Upper lobe of left lung (tissue), 6 donors: ENCODE measurements around the gene CLIP4. TPM values are rescaled to one million over a fixed set of nuclear protein-coding genes. Genes with fewer than 3 reads are reported as not detected.

ENCODE experiments used
- ATAC-seq, 2 donors: fragments of 200-7000 bp; cut with Tn5 transposase; one replicate each; pipeline ENCODE4 v1.9.1; 2022; ENCODE audit warnings: mild to moderate bottlenecking in 2 of 2, moderate library complexity in 2 of 2; ENCODE audit not compliant: low FRiP score in 2 of 2
- DNase-seq, 2 donors: peaks; one replicate each; pipeline ENCODE4 v3.0.0-alpha.2; 2019 to 2020
- H3K27ac ChIP-seq, 4 donors: fragments of 200-600 bp; sonication (generic); one replicate each; pipeline ENCODE4 v1.5.1; 2016 to 2019
- H3K27me3 ChIP-seq, 4 donors: fragments of 200-600 bp; sonication (generic); one replicate each; pipeline ENCODE4 v1.5.1; 2017 to 2019
- H3K36me3 ChIP-seq, 4 donors: fragments of 200-600 bp; sonication (generic); one replicate each; pipeline ENCODE4 v1.5.1; 2016 to 2019
- H3K4me1 ChIP-seq, 4 donors: fragments of 200-600 bp; sonication (generic); one replicate each; pipeline ENCODE4 v1.5.1; 2018 to 2019
- H3K4me3 ChIP-seq, 4 donors: fragments of 200-600 bp; sonication (generic); one replicate each; pipeline ENCODE4 v1.5.1; 2017 to 2019; ENCODE audit warnings: mild to moderate bottlenecking in 2 of 4, moderate library complexity in 1 of 4
- H3K9me3 ChIP-seq, 4 donors: fragments of 200-600 bp; sonication (generic); one replicate each; pipeline ENCODE4 v1.5.1; 2018 to 2019
- CTCF ChIP-seq, 6 experiments: fragments of 450-650 bp in 4 of 6; fragments of 200-600 bp in 2 of 6; sonication (generic) in 2 of 6; IDR thresholded peaks; one replicate each; pipeline ENCODE4 v1.5.1; 2016 to 2019; ENCODE audit warnings: antibody characterized with exemption in 6 of 6
- EP300 ChIP-seq, 4 donors: sonication (generic); formaldehyde crosslinking; IDR thresholded peaks; one replicate each; pipeline ENCODE4 v1.5.1; 2017; ENCODE audit warnings: antibody characterized with exemption in 4 of 4, control low read depth in 2 of 4
- POLR2A ChIP-seq, 4 donors: fragments of 450-650 bp; IDR thresholded peaks; one replicate each; pipeline ENCODE4 v1.5.1; 2016 to 2017; ENCODE audit warnings: antibody characterized with exemption in 4 of 4, mild to moderate bottlenecking in 2 of 4
- POLR2AphosphoS5 ChIP-seq, 2 donors: sonication (generic); formaldehyde crosslinking; IDR thresholded peaks; one replicate each; pipeline ENCODE4 v1.5.1; 2017; ENCODE audit warnings: antibody characterized with exemption in 2 of 2
- WGBS, 2 donors: methylation state at CpG; one replicate each; pipeline ENCODE4 v1.1.5; 2017 to 2018; 5-methylcytosine and 5-hydroxymethylcytosine counted together
- total RNA-seq, 6 donors: library from RNA; depleted of rRNA in 4 of 6; stranded (reverse); fragments of >200 nt in 4 of 6; gene quantifications; one replicate each; pipeline versions ENCODE4 v1.1.0 to v1.2.1, GENCODE V29; 2016 to 2021
- donor health status: DM: no; HTN: no; CAD: no; lungs with moderate emphysema.
- donor health status: DM: no; HTN: yes; CAD: no; lungs with severe emphysema.

Gene CLIP4
- total RNA-seq, 6 donors from 2014 or later, result 46.0 to 104 (median 69.5) TPM

GRCh38 chr2:29113027-29113686, 2.1 kb upstream of the CLIP4 start:
- no peak for ATAC-seq
- peaks cover 12 to 44% (median 20%) of the 10 kb centered on the region in 4 donors for H3K4me1 ChIP-seq
- 77 to 80% methylated on average over 5 of the region's 5 CpGs for WGBS, 2 donors
- no peak for DNase-seq
- peak overlapping the region in 3 of 4 donors; percentile 4 to 45 (median 36) for H3K27ac ChIP-seq
- no peaks in the 10 kb centered on the region for H3K9me3 ChIP-seq
- H3K27me3 ChIP-seq, result peaks cover 0 to 3% (median 0%) of the 10 kb centered on the region in 4 donors
- TF ChIP-seq POLR2AphosphoS5 (IDR thresholded peaks at IDR 0.05) (peak in 1 of 2 donors; percentile 13), EP300 (IDR thresholded peaks at IDR 0.05) (no peak), POLR2A (IDR thresholded peaks at IDR 0.05) (peak in 1 of 4 donors; percentile 50), CTCF (IDR thresholded peaks at IDR 0.05) (no peak)
- H3K36me3 ChIP-seq, result no peaks in the 10 kb centered on the region
- no peak overlapping the region for H3K4me3 ChIP-seq

GRCh38 chr2:29113891-29114321, 1.3 kb upstream of the CLIP4 start:
- no peaks in the 10 kb centered on the region for H3K9me3 ChIP-seq
- H3K4me3 ChIP-seq, result peak overlapping the region in 3 of 4 donors; percentile 57 to 75 (median 74)
- DNase-seq (peak in 1 of 2 donors; percentile 80), ATAC-seq (peak; percentile 79 to 82)
- peak overlapping the region in 3 of 4 donors; percentile 88 to 93 (median 89) for H3K27ac ChIP-seq
- H3K36me3 ChIP-seq, result no peaks in the 10 kb centered on the region
- TF ChIP-seq EP300 (IDR thresholded peaks at IDR 0.05) (no peak), POLR2AphosphoS5 (IDR thresholded peaks at IDR 0.05) (peak; percentile 20 to 61), CTCF (IDR thresholded peaks at IDR 0.05) (no peak), POLR2A (IDR thresholded peaks at IDR 0.05) (peak in 2 of 4 donors; percentile 16 to 76)
- peaks cover 15 to 50% (median 20%) of the 10 kb centered on the region in 4 donors for H3K4me1 ChIP-seq
- H3K27me3 ChIP-seq, result peaks cover 0 to 3% (median 0%) of the 10 kb centered on the region in 4 donors
- WGBS, 2 donors, result 37 to 38% methylated on average over 4 of the region's 4 CpGs

GRCh38 chr2:29114586-29114945, 649 bp upstream of the CLIP4 start:
- Histone ChIP-seq H3K4me3 (peak overlapping the region in 3 of 4 donors; percentile 57 to 75 (median 74)), H3K27me3 (peaks cover 0 to 3% (median 0%) of the 10 kb centered on the region in 4 donors), H3K9me3 (no peaks in the 10 kb centered on the region), H3K36me3 (no peaks in the 10 kb centered on the region), H3K27ac (peak overlapping the region; percentile 81 to 93 (median 88)), H3K4me1 (peaks cover 19 to 53% (median 23%) of the 10 kb centered on the region in 4 donors)
- DNase-seq, result no peak
- TF ChIP-seq POLR2A (IDR thresholded peaks at IDR 0.05), result no peak
- 81 to 83% methylated on average over 9 to 10 of the region's 10 CpGs for WGBS, 2 donors
- peak in 1 of 2 donors; percentile 1 for ATAC-seq

GRCh38 chr2:29115797-29116781, 874 bp downstream of the CLIP4 start:
- 7 to 16% methylated on average over 13 to 38 of the region's 53 CpGs for WGBS, 2 donors

More at GRCh38 chr2:29115797-29116781, 874 bp downstream of the CLIP4 start:
- TF ChIP-seq EP300 (IDR thresholded peaks at IDR 0.05), result no peak
- TF ChIP-seq CTCF (IDR thresholded peaks at IDR 0.05), result no peak
- TF ChIP-seq POLR2AphosphoS5 (IDR thresholded peaks at IDR 0.05), result peak; percentile 39 to 50
- TF ChIP-seq POLR2A (IDR thresholded peaks at IDR 0.05), result peak in 3 of 4 donors; percentile 30 to 67 (median 32)
- H3K4me3 ChIP-seq, result peak overlapping the region; percentile 55 to 75 (median 66)
- H3K4me1 ChIP-seq, result peaks cover 19 to 53% (median 23%) of the 10 kb centered on the region in 4 donors
- ATAC-seq, result peak; percentile 20 to 53
- H3K36me3 ChIP-seq, result no peaks in the 10 kb centered on the region
- no peaks in the 10 kb centered on the region for H3K9me3 ChIP-seq
- DNase-seq, result peak; percentile 88 to 89
- H3K27me3 ChIP-seq, result peaks cover 0 to 3% (median 0%) of the 10 kb centered on the region in 4 donors
- peak overlapping the region; percentile 88 to 93 (median 88) for H3K27ac ChIP-seq
